ENCODE data around the gene S100A9.

DNA sequence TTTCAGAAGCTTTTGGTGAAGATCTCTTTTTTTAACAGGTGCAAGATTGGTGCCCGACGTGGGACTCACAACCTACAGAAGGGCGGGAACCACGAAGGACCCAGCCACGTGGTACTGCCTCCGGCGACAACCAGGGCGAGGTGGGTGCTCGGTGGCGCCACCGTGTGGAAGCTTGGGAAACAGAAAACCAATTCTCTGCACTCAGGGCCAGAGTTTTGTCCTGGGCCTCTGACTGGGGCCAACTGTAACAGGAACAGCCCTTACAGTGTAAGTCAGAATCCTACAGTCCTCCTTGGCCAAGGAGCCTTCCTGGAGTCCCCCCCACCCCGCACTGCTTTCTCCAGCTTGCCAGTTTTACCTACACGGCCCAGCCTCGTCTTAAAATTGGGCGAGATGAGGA, 47.1 kb downstream of the S100A9 start:
- no peak for TF ChIP-seq EZH2phosphoT487 (IDR thresholded peaks at IDR 0.05; ENCODE audit: borderline replicate concordance, low read length)
- TF ChIP-seq, protein P1, sequence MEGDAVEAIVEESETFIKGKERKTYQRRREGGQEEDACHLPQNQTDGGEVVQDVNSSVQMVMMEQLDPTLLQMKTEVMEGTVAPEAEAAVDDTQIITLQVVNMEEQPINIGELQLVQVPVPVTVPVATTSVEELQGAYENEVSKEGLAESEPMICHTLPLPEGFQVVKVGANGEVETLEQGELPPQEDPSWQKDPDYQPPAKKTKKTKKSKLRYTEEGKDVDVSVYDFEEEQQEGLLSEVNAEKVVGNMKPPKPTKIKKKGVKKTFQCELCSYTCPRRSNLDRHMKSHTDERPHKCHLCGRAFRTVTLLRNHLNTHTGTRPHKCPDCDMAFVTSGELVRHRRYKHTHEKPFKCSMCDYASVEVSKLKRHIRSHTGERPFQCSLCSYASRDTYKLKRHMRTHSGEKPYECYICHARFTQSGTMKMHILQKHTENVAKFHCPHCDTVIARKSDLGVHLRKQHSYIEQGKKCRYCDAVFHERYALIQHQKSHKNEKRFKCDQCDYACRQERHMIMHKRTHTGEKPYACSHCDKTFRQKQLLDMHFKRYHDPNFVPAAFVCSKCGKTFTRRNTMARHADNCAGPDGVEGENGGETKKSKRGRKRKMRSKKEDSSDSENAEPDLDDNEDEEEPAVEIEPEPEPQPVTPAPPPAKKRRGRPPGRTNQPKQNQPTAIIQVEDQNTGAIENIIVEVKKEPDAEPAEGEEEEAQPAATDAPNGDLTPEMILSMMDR (IDR thresholded peaks at IDR 0.05; ENCODE audit: low read depth, low read length, poor library complexity, severe bottlenecking): peak; percentile 66

Data from DOHH2 (cell line).